T-helper 1 cell treated with Interleukin-12 subunit alpha and Interleukin-12 subunit beta and Interleukin-4 antibody, amounts not matched to agents 30 ng/mL and 1 ng/mL, for 36 hours (primary cell): ENCODE data around the gene ROBO1. TPM values are rescaled to one million over a fixed set of nuclear protein-coding genes. Genes with fewer than 3 reads are reported as not detected.

Source experiments
- intact Hi-C: fragments of 100-400 bp; cut with micrococcal nuclease; formaldehyde crosslinking; loops from one replicate; pipeline ENCODE4 v1.15.1; 2024
- total RNA-seq: library from RNA; stranded (reverse); gene quantifications from 2 replicates; pipeline ENCODE4 v1.2.3, GENCODE V29; 2022

The ROBO1 gene
- total RNA-seq, 1 donor from 2014 or later, result 0.93 TPM

DNA sequence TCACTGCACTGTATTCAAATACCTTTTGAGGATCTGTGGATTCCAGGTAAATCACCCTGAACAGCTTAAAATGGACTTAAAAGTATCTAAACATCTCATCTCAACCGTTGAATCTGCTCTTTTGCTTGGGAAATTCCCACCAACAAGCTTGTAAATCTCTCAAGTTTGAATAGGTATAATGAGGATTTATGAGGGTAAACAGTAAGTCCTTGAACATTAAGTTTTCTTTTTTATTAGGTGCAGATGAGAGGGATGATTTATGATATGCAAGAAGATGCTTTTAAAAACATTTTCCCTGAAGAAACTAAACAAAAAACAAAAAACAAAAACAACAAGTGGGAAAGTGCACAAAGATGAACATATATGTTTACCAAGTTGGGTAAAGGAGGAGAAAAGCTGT lies 290.6 kb downstream of the ROBO1 start:
- intact Hi-C loops, result no loop called here

- intact Hi-C loops, result no loop called here
Measured at GRCh38 chr3:79473993-79474392, 293.8 kb downstream of the ROBO1 start.

GRCh38 chr3:79467721-79468120 lies 300.1 kb downstream of the ROBO1 start:
- intact Hi-C loops, result no loop called here

- intact Hi-C loops, result no loop called here
Measured at GRCh38 chr3:79461129-79461792, 306.5 kb downstream of the ROBO1 start.

DNA sequence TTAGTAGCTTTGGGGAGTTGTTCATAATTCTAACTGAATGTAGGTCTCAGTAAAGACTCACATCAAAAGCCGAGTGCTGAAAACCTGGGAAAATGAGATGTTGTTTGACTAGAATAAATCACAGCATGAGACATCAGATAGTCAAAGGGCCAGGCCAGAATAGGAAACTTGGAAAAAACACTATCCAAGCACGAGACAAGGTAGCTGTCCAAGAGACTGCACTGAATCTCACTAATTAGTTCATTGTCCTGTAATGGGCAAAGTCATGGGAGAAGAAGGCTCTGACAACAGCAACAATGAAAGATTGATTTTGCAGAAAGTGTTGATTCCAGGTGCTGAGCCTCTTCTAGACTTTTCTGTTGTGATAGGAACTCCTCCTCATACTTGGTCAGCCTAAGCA lies 314.2 kb downstream of the ROBO1 start:
- intact Hi-C loops, result no loop called here

GRCh38 chr3:79436387-79436786 lies 331.4 kb downstream of the ROBO1 start:
- intact Hi-C loops, result no loop called here

- intact Hi-C loops, result no loop called here
Measured at GRCh38 chr3:79427081-79427480, 340.7 kb downstream of the ROBO1 start.

GRCh38 chr3:79424811-79425210 lies 343.0 kb downstream of the ROBO1 start:
- intact Hi-C loops, result no loop called here

DNA sequence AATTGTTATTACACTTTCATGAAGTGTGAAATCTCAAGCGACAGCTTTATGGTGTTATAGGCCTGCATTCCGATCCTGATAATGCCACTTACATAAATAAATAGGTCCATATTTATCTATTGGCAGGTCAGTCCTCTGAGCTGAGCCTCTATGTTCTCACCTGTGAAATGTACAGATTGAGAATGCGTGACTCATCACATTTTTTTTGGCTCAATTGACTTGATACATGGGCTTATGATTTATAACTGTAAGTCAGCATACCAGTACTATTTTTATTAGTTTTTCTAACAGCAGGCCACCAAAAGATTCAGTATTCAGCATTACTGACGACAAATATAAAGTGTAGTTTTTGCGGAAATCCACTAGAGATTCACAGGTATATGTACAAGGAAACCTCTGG lies 344.4 kb downstream of the ROBO1 start:
- intact Hi-C loops, result no loop called here

DNA sequence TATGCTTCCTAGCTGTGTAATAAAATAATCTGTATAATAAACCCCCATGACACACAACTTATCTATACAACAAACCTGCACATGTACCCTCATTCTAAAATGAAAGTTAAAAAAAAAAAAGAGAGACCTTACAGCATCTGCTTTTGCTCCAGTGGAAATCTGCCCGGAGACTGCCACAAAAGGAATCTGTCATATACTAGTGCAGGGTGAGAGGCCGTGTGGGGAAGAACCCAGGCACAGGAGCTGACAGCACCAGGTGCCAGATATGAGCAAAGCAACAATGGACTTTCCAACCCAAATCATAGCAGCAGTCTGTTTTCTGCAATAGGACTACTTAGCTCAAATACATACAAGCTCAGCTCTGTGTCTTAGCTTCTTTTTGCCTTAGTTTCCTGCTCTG lies 346.5 kb downstream of the ROBO1 start:
- intact Hi-C loops, result no loop called here

DNA sequence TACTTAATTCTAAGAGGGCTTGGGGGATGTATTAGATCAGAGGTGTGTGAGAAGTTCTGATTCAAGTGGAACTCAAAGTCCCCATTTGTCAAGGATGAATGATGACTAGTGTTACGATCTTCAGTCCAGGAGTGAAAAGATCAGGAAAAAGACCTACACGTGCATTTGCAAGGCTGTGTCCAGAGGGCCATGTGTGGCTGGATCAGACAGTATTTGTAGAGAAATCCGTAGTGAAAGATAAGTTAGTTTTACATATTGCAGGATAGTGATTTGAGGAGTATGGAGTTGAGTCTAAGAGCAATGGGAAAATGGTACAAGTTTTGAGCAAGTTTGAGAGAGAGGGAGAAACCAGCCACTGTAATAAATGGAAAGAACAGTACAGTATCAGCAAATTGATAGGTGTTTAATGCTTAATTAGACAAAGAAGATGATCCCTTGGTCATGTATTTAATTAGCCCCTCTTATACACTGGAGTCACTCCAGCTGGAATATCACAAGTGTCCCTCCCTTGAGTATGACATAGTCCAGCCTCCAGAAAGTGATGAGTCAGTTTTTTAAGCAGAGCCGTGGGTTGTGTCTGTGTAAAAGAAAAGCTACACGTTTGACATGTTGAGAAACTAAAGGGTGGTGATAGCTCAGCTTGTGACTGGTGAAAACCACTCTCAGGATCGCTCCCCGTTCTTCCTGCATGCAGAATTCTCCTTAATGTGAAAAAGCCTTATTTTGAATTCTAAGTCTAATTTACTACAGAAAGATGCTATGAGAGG lies 348.8 kb downstream of the ROBO1 start:
- intact Hi-C loops, result no loop called here

DNA sequence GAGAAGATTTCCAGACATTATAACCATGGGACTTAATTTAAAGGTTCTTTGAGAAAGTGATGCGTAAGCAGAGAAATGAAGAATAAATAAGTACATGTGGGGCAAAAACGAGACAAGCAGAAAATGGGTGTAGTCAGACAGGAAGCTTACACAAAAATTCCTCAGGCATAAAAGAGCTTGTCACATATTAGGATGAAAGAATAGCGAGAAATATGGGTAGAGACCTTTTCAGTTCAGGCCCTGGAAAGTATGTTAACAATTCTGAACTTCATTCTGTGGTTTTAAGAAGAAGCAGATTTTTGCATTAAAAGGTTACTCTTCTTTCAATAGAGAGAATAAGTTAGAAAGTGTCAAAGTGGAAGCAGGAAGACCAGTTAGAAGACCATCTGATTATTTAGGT lies 352.4 kb downstream of the ROBO1 start:
- intact Hi-C loops, result no loop called here

GRCh38 chr3:79414806-79415205 lies 353.0 kb downstream of the ROBO1 start:
- intact Hi-C loops, result no loop called here

DNA sequence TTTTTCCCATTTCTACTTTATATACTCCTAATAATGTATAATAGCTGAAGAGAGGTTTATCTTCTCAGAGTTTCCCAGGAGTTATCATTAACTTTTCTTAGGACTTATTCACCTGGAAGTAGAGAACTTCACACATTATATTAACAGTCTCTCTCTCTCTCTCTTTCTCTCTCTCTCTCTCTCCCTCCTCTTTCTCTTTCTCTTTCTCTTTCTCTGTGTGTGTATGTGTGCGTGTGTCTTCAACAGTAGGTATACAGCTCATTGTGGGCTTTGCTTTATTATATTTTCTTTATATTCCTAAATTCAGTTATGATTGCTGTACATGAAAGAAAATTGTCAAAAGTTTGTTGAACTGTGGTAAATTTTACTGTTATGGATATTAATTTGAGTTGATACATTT lies 353.8 kb downstream of the ROBO1 start:
- intact Hi-C loops, result no loop called here

DNA sequence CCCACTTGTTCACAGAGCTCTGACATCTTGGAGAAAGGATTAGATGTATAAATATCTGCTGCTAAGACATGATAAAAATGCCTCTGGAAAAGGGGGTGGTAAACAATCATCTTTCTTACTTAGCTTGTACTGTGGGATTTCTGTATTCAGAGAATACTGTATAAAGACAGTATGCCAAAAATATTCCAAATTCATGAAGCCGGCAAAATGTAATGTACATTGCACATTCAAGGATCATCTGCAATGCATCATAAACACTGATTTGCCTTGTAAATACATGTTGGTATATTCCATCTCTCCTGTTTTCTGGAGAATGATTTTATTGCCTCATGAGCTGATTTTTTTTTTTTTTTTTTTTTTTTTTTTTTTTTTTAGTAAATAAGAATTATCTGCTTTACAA lies 355.3 kb downstream of the ROBO1 start:
- intact Hi-C loops, result no loop called here

- intact Hi-C loops, result no loop called here
Measured at GRCh38 chr3:79410617-79411016, 357.2 kb downstream of the ROBO1 start.

- intact Hi-C loops, result no loop called here
Measured at GRCh38 chr3:79410136-79410535, 357.7 kb downstream of the ROBO1 start.

GRCh38 chr3:79406175-79406574 lies 361.6 kb downstream of the ROBO1 start:
- intact Hi-C loops, result no loop called here

GRCh38 chr3:79405183-79405582 lies 362.6 kb downstream of the ROBO1 start:
- intact Hi-C loops, result no loop called here

DNA sequence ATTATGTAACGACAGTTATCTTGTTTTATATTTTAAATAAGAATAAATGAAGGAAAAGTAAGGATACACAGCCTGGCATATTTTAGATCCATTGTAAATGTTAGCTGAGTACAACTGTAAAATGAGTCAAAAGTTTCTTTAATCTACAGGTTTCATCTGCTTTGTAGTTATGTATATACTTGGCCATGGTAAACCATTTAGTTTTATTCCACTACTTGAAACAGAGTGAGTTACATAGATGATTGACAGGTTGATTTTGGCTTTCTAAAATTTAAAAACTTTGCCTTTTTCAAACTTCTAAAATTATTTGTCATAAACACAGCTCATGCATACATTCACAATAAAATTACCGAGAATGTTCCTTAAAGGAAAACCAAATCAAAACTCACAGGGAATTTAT lies 371.2 kb downstream of the ROBO1 start:
- intact Hi-C loops, result no loop called here

GRCh38 chr3:79392479-79392878 lies 375.3 kb downstream of the ROBO1 start:
- intact Hi-C loops, result no loop called here

DNA sequence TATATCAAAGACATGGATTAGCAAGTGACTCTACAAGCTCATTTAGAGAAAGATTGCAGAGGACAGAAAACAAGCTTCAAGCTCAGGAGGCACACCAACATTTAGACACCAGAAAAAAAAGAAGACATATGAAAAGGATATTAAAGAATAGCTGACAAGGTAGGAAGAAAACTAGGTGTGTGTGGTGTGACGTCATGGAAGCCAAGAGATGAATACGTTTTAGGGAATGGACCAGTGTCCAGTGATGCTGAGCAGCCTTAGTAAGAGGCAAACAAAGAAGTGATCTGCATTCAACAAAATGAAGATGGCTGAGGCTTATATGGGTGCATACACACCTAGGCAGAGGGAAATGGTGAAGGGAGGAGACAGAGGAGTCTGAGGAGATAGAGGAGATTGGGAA lies 377.4 kb downstream of the ROBO1 start:
- intact Hi-C loops, result no loop called here

DNA sequence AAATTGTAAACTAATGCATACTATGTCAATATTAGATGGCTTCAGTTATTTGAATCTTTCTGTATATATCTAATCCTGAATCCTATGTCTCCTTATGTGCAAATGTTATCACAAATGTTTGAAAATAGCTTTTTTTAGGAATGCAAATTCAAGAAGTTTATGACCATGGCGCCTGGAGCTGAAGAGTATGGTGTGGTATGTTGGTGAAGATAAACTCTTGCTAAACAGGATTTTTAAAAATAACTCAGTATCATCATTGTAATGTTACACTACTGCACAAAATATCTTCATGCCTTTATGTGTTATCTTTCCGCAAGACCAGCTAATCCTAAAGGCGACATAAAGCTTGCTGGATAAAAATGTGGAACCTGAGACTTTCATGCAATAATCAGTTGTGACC lies 382.6 kb downstream of the ROBO1 start:
- intact Hi-C loops, result no loop called here
